Fibroblast of skin of back (primary cell): ENCODE results near the gene PPP6R2.

Experiments
- DNase-seq: peaks from one replicate; pipeline ENCODE4 v3.0.0-alpha.2; 2013

The PPP6R2 gene

DNA sequence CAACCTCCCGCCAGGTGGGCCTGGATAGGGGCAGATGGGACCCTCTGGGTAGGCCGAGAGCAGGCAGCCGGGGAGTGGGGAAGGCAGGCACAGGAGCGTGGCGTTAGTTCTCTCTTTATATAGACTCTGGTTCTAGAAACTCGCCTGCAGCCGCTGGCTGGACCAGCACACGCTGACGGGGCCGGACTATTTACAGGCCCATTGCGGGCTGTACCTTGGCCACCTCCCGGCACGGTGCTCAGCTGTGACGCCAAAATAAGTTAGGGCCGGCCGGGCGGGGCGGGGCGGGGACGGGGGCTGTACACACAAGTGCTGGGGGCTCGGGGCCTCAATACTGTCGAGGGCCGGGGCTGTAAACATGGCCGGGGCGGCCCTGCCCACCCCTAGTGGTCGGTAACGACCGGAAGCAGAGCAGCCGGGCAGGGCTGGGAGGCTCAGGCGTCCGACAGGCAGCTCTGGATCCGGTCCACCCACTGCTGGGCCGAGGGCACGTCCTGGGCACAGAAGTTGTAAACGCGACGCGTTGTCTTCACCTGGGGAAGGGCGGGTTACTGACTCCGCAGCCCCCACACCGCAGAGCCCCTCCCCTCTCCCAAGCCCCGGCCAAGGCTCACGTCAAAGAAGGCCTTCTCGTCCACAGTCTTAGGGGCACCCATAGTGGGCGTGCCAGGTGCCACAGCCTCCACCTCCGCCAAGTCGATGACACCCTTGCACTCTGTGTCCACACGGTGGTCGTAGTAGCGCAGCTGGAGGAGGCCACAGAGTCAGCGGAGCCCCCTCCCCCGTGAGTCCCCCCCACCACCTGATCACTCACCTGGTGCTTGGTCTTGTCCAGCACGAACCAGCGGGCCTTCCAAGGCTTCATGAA is 103.8 kb downstream of the PPP6R2 start:
- no peak for DNase-seq

DNA sequence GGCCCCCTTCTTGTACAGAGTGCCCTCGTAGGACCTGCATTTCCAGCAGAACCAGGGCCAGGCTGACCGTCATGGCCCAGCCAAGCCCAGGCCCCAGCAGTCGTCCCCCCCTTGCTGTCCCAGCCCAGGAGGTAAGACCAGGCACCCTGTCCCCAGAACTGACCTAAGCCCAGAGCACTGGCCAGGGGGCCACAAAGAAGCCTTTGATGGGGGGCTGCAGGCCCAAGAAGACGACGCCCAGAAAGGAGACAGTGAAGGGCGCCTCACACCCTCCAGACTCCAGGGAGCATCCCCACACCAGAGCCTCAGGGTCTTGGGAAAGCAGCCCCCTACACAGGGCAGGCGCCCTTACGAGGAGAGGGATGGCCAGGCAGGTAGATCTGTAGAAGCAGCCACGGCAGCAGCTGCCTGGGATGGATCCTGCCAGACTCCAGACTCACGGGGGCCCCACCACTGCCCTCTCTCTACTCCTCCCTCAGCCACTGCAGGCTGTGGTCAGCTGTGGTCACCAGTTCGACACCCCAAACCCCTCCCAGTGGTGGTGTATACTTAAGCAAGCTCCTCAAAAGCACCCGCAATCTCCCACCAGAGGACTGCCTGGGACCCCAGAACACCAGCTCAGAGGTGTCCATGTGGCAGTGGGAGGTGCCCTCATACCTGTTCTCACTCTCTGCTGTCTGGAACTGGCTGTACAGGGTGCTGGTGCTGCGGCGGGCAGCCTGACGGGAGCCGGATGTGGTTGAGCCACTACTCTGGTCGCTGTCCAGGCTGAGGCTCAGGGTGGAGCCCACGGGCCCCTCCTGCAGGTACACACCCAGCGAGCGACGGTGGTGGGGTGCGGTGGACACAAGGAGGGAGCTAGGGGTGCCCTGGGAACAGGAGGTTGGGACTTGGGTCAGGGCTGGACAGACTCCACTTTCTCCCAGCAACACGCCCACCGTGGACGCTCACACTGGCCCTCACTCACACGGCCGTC is 104.7 kb downstream of the PPP6R2 start:
- no peak for DNase-seq

DNA sequence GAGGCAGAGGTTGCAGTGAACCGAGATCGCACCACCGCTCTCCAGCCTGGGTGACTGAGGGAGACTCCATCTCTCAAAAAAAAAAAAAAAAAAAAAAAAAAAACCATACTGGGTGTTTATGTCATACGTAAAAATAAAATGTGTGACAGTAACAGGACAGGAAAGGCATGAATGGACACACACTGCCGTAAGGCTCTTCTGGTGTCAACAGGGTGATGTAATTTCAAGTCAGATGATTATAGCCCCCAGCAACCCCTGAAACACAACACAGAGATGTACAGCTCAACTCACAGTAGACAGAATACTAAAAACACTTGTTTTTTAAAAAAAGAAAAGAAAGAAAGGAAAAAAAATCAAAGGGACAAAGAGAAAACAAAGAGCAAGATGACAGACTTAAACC is 109.5 kb downstream of the PPP6R2 start:
- no peak for DNase-seq

DNA sequence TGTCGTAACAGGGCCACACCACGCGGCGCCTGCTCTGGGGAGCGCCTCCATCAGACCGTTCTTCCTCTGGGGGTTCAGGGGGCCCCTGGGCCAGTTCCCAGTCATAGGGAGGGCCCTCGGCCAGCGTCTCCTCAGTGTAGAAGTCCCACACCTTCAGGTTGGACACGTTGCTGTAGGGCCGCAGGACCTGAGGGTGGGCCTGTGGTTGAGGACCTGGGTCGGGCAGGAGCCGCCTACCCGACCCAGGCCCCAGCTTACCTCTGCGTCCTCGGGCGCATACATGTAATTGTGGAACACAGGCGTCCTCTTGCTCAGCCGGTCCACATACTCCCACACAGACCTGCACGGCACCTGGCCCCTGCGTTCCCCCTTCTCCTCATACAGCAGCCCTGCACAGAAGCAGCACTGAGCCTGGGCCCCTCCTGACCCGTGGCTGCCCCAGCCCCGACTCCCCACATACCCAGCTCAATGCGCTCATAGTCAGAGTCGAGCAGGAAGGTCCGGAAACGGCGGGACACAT is 111.5 kb downstream of the PPP6R2 start:
- DNase-seq = no peak

DNA sequence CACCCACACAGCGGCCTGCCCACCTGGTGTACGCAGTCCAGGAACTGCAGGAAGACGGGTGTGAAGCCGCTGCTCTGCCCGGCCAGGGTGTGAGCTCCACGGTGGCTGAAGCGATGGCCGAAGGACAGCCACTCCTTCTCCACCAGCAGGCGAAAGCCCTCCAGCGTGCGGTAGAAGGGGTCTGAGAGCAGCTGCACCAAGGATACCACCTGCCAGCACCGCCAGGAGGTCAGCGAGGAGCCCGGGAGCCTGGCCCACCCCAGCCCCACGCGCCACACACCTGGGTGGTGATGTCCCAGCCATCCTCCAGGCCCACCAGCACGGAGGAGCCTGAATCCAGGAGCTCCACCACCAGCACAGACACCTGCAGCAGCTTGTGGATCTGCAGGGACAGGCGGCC is 112.1 kb downstream of the PPP6R2 start:
- no peak for DNase-seq

DNA sequence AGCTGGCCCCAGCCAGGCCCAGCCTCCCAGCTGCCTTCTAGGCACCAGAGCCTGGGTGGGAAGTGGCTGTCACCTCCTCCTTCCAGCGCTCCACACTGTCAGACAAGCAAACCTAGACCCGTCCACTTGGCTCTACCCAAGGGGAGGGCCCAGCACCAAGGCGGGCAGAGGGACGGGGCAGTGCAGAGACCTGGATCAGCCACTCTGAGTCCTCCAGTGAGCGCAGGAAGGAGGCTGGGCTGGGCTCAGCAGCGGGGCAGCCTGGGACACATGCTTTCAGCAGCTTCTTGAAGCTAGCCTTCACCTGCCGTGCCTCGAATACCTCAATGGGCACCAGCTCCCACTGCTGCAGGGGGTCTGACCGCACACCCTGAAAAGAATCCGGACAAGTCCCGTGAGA is 112.9 kb downstream of the PPP6R2 start:
- no peak for DNase-seq

DNA sequence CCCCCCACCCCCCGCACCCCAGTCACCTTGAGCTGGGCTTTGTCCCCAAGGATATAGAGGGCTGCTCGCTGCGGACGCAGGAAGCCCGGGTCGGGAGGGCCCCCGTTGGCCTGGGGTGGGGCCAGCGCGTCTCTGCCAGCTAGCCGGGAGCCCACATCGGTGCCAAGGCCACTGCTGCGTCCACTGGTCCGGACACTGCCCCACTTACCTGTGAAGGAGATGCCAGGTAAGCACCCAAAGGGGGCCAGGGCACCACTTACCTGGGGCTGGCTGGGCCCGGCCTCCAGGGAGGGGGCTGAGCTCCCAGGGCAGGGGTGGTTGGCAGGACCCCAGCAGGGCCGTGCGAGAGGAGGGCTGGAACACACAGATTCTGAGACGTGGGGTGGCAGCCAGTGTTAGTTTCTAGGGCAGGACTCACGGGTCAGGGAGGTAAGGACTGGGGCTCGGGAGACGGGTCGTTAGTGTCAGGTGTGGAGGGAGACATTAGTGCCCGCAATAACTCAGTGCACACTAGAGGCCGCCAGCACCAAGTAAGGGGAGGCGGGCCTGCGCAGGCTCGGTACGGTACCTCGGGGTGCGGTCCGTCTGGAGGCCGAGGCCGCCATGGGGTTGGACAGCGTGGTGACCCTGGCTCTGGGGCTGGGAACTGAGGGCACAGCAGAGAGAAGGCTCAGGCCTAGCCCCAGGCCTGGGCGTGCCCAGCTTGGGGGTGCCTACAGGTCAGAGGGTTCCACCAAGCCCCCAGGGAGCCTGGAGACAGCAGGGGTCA is 113.5 kb downstream of the PPP6R2 start:
- DNase-seq = no peak

DNA sequence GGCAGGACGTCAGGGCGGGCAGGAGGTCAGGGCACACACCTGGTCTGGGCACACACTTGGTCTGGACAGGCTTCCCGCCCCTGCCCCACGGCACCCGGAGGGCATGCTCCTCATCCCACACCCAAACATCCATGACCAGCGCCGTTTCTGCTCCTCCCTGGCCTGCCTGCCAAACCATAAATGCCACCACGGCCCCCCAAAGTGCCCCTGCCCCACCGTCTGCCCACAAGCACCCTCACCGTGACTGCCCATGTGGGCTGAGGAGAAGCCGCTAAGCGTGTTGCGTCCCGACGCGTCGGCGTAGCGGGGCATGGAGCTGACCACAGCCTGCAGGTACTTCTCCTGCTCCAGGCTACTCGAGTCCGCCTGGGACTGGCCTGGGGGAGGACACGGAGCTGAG is 115.9 kb downstream of the PPP6R2 start:
- DNase-seq = no peak

DNA sequence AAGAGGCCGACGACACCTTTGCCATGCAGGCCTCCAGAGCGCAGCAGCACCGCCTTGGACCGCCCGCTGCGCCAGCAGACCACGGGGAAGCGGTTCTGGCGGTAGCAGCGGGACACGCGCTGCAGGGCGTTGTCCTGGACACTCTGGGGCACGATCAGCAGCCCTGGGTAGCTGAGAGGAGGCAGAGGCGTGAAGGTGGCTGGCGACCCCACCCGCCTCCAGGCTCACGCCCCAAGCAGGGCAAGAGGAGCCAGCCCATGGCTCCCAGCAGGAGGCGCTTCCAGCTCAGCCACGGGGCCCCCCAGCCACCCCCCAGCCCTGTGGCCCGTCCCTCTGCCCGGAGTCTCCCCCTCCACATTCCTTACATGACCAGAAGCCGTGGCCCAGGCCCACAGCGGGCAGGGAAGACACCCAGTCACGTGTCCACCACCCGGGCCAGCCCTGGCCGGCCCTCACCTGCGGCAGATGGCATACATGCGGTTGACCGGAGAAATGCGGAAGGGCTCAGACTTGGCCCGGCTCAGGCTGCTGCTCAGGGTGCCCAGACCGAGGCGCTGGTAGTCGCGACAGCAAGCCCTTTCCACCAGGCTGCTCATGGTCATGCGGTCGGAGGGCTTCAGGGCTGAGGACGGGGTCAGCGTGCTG is 116.5 kb downstream of the PPP6R2 start:
- no peak for DNase-seq

DNA sequence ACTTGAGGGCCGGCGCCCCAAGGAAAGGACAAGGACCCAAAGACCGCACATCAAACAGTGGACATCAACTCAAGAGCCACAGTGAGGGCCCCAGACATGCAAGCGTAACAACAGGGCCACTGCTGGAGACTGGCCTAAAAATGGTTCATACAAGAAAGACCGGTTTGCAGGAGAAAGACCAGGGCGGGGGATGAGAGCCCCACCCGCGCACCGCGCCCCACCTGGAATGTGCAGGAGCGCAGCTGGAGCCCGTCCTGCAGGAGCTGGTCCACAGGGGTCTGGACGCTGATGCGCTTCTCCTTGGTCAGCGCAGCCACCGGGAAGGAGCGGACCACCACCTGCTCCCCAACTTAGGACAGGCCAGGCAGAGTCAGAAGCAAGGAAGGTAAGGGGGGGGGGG is 117.8 kb downstream of the PPP6R2 start:
- DNase-seq = no peak

DNA sequence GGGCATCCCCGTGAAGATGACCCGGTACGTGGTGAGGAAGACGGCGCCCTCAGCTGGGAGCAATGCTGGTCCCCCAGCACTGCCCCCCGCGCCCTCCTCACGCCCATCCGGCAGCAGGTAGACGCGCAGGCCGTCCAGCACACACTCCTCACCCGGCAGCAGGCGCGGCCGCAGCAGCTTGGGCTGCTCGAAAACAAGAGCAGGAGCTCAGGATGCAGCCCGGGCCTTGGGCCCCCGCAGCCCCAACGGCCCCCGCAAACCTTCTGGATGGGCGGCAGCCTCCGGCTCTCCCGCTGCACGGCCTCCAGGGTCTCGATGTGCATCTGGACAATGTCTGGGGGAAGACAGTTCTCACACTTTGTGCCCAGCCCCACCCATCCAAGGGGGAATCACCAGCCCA is 118.4 kb downstream of the PPP6R2 start:
- no peak for DNase-seq

DNA sequence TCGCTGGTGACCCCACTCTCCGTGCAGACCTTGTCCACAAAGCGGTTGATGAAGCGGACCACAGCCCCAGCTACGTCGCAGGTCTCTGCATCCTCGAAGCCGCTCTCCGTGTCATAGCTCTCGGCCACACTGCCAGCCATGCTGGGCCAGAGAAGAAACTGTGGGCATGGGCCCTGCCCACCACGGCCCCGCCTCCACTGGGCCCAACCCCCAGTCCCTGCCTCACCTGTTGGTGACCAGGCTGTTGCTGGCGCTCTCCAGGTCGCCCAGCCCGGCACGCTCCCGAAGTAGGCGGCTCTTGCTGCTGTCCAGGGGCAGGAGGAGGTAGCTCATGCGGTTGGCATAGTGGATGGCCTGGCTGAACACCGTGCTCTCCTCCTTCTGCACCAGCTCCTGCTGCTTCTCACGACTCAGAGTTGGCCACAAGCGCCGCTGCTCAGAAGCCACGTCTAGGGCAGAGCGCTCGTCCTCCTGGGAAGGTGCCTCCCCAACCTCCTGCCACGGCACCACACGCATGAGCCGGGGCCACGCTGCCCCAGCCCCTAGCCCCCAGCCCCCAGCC is 118.9 kb downstream of the PPP6R2 start:
- DNase-seq = no peak

DNA sequence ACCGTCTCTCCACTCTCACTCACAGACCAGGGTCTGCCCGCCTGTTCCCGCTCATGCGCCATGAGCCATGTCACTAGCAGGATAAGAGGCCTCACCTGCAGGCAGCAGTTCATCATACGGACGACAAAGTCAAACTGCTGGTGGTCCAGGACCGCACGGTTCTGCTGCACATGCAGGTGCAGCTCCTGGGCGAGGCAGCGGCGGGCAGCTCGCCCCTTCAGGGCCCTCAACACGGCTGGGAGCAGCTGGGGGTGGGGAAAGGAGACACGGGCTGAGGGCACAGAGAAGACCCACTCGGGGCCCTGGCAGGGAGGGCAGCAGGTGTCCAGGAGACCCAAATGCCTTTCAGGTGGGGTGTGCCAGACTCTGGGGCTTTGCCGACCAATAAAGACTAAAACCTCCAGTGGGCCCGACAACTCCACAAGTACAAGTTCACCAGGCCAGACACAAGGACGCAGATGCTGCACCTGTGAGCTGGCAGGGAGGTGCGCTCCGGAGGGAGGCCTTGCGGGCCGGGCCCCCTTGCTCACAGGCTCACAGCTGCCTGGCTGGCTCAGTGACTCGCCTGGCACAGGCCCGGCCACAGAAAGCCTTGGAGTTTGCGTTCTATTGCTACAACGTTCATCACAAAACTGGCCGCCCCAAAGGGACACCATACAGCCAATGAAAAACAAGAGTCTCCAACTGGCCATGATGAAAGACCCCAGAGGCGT is 120.2 kb downstream of the PPP6R2 start:
- no peak for DNase-seq

DNA sequence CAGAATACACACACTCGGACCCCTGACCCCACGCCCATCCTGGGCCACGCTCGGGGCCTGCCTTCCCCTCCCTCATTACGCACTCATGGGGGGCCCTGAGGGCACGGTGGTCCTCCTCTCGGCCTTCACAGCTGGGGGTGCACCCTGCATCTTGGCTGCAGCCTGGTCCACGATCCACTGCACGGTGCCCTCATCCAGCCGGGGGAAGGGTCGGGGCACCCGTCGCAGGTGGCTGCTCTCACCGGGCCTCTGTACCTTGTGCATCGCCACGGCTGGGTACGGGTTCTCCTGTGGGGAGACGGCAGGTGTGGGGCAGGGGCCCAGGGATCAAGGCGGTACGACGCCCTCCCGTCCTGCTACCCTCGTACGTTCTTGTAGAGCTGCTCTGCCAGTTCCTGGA is 121.3 kb downstream of the PPP6R2 start:
- DNase-seq = no peak

DNA sequence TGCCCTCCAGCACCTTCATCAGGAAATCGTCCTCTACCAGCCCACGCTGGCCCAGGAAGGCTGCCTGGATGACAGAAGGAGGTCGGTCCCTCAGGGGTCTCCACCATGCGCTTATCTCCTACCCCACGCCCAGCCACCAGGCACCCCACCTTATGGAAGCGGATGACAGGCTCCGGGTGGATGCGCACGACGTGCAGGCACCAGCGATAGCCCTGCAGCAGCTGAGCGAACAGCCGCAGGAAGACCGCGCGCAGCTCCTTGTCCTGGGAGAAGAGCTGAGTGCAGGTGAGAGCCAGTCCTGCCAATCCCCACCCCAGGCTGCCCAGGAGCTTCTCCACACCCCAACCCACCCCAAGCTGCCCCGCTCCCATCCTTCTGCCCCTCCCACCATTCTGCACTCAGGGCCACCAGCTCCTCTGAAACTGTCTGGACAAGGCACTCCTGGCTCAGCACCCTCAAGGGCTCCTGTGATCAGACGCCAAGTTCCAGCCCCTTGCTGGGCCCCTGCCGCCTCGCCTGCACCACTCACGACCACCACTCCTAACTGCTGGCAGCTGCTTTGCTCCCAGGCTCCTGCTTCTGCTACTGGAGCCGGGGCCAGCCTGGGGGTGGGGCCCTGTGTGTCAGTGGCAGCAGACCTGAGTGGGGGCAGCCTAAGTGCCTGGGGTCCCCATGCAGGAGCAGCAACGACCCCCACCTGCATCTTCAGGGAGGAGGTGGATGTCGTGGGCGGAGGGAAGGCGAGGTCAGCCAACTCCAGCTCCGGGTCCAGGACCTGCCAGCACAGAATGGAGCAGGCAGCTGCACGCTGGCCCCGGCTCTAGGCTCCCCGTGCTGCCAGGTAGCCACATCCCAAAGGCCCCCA is 122.2 kb downstream of the PPP6R2 start:
- DNase-seq = no peak

DNA sequence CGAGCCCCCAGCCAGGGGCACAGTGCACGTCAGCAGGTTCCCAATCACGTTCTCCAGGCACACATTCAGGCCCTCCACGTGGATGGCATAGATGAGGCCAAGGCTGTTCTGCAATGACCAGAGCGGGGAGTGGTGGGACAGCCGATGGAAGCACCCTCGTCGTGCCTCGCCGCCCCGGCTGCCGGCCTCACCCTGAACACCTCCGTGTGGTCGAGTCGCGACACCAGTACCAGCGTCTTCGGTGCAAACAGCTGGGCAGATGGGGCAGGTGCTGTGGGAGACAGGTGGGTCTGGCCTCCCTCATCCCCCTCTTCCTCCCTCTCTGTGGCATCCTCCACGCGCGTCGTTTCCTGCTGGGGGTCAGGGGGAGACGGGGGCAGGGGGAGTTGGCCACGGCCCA is 124.2 kb downstream of the PPP6R2 start:
- no peak for DNase-seq

DNA sequence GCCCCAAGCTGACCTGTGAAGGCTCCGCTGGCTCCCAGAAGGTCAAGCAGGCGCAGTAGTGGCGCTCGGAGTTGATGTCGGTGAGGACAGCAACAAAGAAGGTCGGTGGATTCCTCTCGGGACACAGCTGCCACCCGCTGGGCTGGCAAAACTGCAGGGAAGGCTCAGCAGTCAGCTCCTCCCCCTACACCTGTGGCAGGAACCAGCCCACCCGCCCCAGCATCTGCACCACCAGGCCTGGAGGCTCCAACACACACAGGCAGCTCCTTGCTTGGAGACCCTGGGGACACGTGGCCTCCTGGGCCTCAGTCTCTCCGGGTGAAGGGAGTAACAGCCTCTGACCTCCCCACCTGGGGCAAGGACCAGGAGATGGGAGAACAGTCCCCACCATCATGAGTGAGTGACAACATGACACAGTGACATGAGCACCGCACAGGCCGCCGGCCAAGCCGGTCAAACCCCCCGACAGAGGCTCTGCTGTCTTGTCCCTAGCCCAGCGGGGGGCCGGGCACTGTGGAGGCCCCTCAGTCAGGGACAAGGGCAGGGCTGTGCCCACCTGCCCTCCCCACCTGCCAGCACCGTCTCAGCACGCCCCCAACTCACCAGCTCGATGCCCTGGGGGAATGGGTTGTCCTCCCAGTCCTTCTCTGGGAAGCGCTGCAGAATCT is 124.8 kb downstream of the PPP6R2 start:
- no peak for DNase-seq

DNA sequence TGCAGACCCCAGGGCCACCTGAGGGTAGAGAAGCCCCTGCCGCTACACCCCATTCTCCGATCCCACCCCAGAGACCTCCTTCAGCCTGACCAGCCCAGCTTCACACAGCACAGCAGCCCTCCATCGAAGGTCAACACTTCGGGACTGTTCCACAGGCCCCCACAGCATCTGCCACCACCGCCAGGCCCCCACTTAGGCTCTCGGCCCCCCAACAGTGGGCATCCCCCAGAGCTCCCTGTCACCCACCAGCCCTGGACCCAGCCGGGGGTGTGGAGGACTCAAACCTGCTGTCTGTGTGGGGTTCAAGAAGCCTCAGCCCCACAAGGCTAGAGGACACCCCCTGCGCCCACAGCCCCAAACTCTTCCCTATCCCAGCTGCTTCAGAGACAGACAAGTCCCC is 125.5 kb downstream of the PPP6R2 start:
- DNase-seq = no peak
